K562 (cell line): ENCODE data around the gene COX14. TPM values are rescaled to one million over a fixed set of nuclear protein-coding genes. Genes with fewer than 3 reads are reported as not detected.

ENCODE experiments used
- BRD4 ChIP-seq: fragments of 200-600 bp; sonication (generic); IDR thresholded peaks from 2 replicates; pipeline ENCODE4 v1.6.1; 2017; ENCODE audit warnings: inconsistent platforms
- C11orf30 ChIP-seq: fragments of 450-650 bp; IDR thresholded peaks from 2 replicates; pipeline ENCODE4 v1.6.1; 2016; ENCODE audit warnings: low read depth, mild to moderate bottlenecking
- DMBX1 ChIP-seq: fragments of 250-450 bp; sonication (Bioruptor Pico); IDR thresholded peaks from 2 replicates; pipeline ENCODE4 v1.8.0; 2022; ENCODE audit warnings: inconsistent platforms, mild to moderate bottlenecking, moderate library complexity, borderline replicate concordance
- EHMT2 ChIP-seq: fragments of 450-650 bp; IDR thresholded peaks from 2 replicates; pipeline ENCODE4 v1.6.1; 2018; ENCODE audit warnings: antibody characterized with exemption
- ETV6 ChIP-seq, 3 experiments: fragments of 150-350 bp in 1 of 3; sonication (generic) in 1 of 3; formaldehyde crosslinking in 1 of 3; IDR thresholded peaks; 2 replicates each; pipeline versions ENCODE4 v1.6.1 to v1.8.0; 2014 to 2022; ENCODE audit warnings: borderline replicate concordance in 2 of 3, low read depth in 2 of 3, antibody characterized with exemption in 1 of 3, low read length in 1 of 3, mild to moderate bottlenecking in 1 of 3, missing genetic modification reagents in 1 of 3
- KDM5B ChIP-seq: fragments of 200-600 bp; sonication (generic); IDR thresholded peaks from 2 replicates; pipeline ENCODE4 v1.6.1; 2012; ENCODE audit warnings: low read depth, mild to moderate bottlenecking, moderate library complexity, low read length, control low read depth, inconsistent platforms; ENCODE audit not compliant: insufficient replicate concordance
- MEF2D ChIP-seq: conservative IDR thresholded peaks from 2 replicates; pipeline ENCODE4 v1.6.1; 2016; ENCODE audit warnings: low read depth, missing genetic modification characterization, missing compliant biosample characterization
- PTRF ChIP-seq: fragments of 450-650 bp; IDR thresholded peaks from 2 replicates; pipeline ENCODE4 v1.6.1; 2016; ENCODE audit warnings: mild to moderate bottlenecking, missing genetic modification characterization, missing compliant biosample characterization
- SMARCB1 ChIP-seq: IDR thresholded peaks from 2 replicates; pipeline ENCODE4 v1.6.1; 2011; ENCODE audit warnings: improper control_type of control experiment, low read depth; ENCODE audit not compliant: insufficient read length
- SRF ChIP-seq, 2 experiments: fragments of 250-450, 450-650 bp in 1 of 2; sonication (Bioruptor Pico) in 1 of 2; sonication (generic) in 1 of 2; formaldehyde crosslinking; IDR thresholded peaks; 2 replicates each; pipeline versions ENCODE4 v1.5.0 to v1.5.1; 2020 to 2022; ENCODE audit warnings: mild to moderate bottlenecking in 1 of 2, missing genetic modification reagents in 1 of 2
- STAG1 ChIP-seq: sonication (generic); formaldehyde crosslinking; IDR thresholded peaks from 2 replicates; pipeline ENCODE4 v1.5.0; 2020; ENCODE audit warnings: missing genetic modification reagents, borderline replicate concordance
- WHSC1 ChIP-seq: IDR thresholded peaks from one replicate; pipeline ENCODE4 v1.6.1; 2012; ENCODE audit warnings: low read length, control low read depth, inconsistent platforms
- ZNF263 ChIP-seq: sonication (generic); formaldehyde crosslinking; IDR thresholded peaks from 2 replicates; pipeline ENCODE4 v1.8.0; 2022; ENCODE audit warnings: mild to moderate bottlenecking, missing genetic modification reagents, borderline replicate concordance
- ZNF408 ChIP-seq: fragments of 250-450 bp; sonication (Bioruptor Pico); IDR thresholded peaks from 2 replicates; pipeline ENCODE4 v1.4.0; 2020; ENCODE audit warnings: low read depth, mild to moderate bottlenecking, moderate library complexity
- ZNF561 ChIP-seq: fragments of 450-650 bp; formaldehyde crosslinking; conservative IDR thresholded peaks from 2 replicates; pipeline ENCODE4 v1.4.0; 2020; ENCODE audit warnings: mild to moderate bottlenecking, moderate library complexity
- ZNF778 ChIP-seq: fragments of 450-650 bp; formaldehyde crosslinking; IDR thresholded peaks from 2 replicates; pipeline ENCODE4 v1.4.0; 2020; ENCODE audit warnings: mild to moderate bottlenecking, moderate library complexity
- polyA plus RNA-seq, 8 experiments: library from polyadenylated mRNA; depleted of rRNA in 4 of 8; stranded (reverse) in 5 of 8; unstranded in 3 of 8; fragments of >200 nt; fragmentation: Nextera tagmentation in 2 of 8; fragmentation: Illumina TruSeq in 1 of 8; extraction: Ambion mirVana in 2 of 8; extraction: Trizol in 1 of 8; gene quantifications; 2 replicates each; pipeline versions ENCODE4 v1.2.1 to v1.2.3, GENCODE V29; 2011 to 2014; ENCODE audit warnings: inconsistent platforms in 1 of 8, missing spikeins in 1 of 8
- total RNA-seq, 7 experiments: library from RNA; depleted of rRNA in 6 of 7; stranded (reverse); fragments of >200 nt in 6 of 7; fragmentation: Illumina TruSeq in 2 of 7; extraction: Trizol in 2 of 7; gene quantifications; 2 replicates each; pipeline versions ENCODE4 v1.2.1 to v1.2.3, GENCODE V29; 2011 to 2021; ENCODE audit warnings: low replicate concordance in 1 of 7
- TF ChIP-seq, protein P1 (sequence below): fragments of 450-650 bp; IDR thresholded peaks from 2 replicates; pipeline ENCODE4 v1.6.1; 2017; ENCODE audit warnings: antibody characterized with exemption
- TF ChIP-seq, protein P2 (sequence below): sonication (generic); formaldehyde crosslinking; IDR thresholded peaks from 2 replicates; pipeline ENCODE4 v1.4.0; 2020; ENCODE audit warnings: mild to moderate bottlenecking, missing genetic modification reagents
- TF ChIP-seq, protein P3 (sequence below): fragments of 250-450 bp; sonication (Bioruptor Pico); IDR thresholded peaks from 2 replicates; pipeline ENCODE4 v1.4.0; 2020; ENCODE audit warnings: borderline replicate concordance
- TF ChIP-seq, protein P4 (sequence below): fragments of 450-650 bp; formaldehyde crosslinking; IDR thresholded peaks from 2 replicates; pipeline ENCODE4 v1.4.0; 2020; ENCODE audit warnings: mild to moderate bottlenecking, moderate library complexity

Gene COX14
- total and polyA plus RNA-seq, 9 of the 15 experiments (the other 6 are each of a cell fraction or from before 2014, with no cell fraction given): 44.4 to 269 (median 53.4) TPM

DNA sequence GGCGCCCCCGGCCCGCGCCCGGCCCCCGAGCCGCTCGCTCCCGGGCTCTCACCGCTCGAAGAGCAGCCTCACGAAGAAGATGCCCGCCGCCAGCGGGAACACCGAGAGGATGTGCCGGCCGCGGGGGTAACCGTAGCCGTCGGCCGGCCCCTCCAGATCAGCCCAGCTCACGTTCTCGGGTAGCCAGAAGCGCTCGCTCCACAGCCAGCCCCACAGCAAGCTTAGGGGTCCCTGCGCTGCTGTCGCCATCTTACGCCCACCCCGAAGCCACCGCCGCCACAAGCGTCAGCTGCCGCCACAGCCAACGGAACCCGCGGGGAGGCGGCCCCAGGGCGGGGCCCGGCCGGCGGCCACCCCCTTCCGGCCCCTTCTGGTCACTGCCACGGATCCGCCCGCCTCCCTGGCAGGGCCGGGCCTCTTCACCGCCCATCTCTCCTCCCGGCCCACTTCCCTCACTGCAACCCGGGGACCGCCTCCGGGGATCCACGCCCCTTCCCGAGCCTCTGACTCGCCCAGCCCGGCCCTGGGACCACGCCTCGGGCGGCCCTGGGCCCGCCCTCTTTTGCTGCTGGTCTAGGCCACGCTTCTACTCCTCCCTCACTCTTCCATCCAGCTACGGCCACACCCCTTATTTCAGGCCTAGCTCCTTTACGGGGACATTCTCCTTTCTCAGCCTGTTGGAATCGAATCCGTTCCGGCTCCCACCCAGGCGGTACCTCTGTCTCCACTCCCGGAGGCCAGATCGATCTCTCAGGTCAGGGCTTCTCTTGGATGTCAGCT, 55.2 kb downstream of the COX14 start, which contains the start of gene CERS5 (continued):
- TF ChIP-seq, protein P1, sequence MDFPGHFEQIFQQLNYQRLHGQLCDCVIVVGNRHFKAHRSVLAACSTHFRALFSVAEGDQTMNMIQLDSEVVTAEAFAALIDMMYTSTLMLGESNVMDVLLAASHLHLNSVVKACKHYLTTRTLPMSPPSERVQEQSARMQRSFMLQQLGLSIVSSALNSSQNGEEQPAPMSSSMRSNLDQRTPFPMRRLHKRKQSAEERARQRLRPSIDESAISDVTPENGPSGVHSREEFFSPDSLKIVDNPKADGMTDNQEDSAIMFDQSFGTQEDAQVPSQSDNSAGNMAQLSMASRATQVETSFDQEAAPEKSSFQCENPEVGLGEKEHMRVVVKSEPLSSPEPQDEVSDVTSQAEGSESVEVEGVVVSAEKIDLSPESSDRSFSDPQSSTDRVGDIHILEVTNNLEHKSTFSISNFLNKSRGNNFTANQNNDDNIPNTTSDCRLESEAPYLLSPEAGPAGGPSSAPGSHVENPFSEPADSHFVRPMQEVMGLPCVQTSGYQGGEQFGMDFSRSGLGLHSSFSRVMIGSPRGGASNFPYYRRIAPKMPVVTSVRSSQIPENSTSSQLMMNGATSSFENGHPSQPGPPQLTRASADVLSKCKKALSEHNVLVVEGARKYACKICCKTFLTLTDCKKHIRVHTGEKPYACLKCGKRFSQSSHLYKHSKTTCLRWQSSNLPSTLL: no peak
- TF ChIP-seq, protein P2, sequence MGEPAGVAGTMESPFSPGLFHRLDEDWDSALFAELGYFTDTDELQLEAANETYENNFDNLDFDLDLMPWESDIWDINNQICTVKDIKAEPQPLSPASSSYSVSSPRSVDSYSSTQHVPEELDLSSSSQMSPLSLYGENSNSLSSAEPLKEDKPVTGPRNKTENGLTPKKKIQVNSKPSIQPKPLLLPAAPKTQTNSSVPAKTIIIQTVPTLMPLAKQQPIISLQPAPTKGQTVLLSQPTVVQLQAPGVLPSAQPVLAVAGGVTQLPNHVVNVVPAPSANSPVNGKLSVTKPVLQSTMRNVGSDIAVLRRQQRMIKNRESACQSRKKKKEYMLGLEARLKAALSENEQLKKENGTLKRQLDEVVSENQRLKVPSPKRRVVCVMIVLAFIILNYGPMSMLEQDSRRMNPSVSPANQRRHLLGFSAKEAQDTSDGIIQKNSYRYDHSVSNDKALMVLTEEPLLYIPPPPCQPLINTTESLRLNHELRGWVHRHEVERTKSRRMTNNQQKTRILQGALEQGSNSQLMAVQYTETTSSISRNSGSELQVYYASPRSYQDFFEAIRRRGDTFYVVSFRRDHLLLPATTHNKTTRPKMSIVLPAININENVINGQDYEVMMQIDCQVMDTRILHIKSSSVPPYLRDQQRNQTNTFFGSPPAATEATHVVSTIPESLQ (CRISPR knock-in tag): no peak
- TF ChIP-seq ZNF778 (no peak), SRF (CRISPR knock-in tag; IDR thresholded peaks at IDR 0.05) (peak in 1 of 2 experiments; percentile 91; a peak in 2 of 4 replicates), KDM5B (peak; percentile 77), EHMT2 (no peak), WHSC1 (no peak), PTRF (no peak), MEF2D (tag) (no peak), BRD4 (no peak), C11orf30 (no peak), ZNF263 (CRISPR knock-in tag) (0 out of 2 replicates have a peak, but pooled peaks have one; percentile 26), SMARCB1 (no peak), STAG1 (CRISPR knock-in tag) (no peak), ZNF561 (CRISPR knock-in tag) (no peak), DMBX1 (no peak), ETV6 (IDR thresholded peaks at IDR 0.05; ENCODE audit: borderline replicate concordance in 1 of 2, low read depth in 2 of 2, low read length in 1 of 2) (no peak), ETV6 (CRISPR knock-in tag; IDR thresholded peaks at IDR 0.05; ENCODE audit: borderline replicate concordance) (0 out of 2 replicates have a peak, but pooled peaks have one; percentile 24), ZNF408 (CRISPR knock-in tag) (no peak)
- TF ChIP-seq, protein P3, sequence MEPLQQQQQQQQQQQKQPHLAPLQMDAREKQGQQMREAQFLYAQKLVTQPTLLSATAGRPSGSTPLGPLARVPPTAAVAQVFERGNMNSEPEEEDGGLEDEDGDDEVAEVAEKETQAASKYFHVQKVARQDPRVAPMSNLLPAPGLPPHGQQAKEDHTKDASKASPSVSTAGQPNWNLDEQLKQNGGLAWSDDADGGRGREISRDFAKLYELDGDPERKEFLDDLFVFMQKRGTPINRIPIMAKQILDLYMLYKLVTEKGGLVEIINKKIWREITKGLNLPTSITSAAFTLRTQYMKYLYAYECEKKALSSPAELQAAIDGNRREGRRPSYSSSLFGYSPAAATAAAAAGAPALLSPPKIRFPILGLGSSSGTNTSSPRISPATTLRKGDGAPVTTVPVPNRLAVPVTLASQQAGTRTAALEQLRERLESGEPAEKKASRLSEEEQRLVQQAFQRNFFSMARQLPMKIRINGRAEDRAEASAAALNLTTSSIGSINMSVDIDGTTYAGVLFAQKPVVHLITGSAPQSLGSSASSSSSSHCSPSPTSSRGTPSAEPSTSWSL: no peak
- TF ChIP-seq, protein P4, sequence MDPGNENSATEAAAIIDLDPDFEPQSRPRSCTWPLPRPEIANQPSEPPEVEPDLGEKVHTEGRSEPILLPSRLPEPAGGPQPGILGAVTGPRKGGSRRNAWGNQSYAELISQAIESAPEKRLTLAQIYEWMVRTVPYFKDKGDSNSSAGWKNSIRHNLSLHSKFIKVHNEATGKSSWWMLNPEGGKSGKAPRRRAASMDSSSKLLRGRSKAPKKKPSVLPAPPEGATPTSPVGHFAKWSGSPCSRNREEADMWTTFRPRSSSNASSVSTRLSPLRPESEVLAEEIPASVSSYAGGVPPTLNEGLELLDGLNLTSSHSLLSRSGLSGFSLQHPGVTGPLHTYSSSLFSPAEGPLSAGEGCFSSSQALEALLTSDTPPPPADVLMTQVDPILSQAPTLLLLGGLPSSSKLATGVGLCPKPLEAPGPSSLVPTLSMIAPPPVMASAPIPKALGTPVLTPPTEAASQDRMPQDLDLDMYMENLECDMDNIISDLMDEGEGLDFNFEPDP (CRISPR knock-in tag): no peak
